Testis (tissue), 2 donors: ENCODE data around the gene PTPRCAP.

Experiments
- CTCF ChIP-seq, 3 experiments: fragments of 450-650 bp in 2 of 3; fragments of 200-600 bp in 1 of 3; sonication (generic) in 1 of 3; IDR thresholded peaks; one replicate each; pipeline ENCODE4 v1.5.1; 2016 to 2019; ENCODE audit warnings: antibody characterized with exemption in 3 of 3, mild to moderate bottlenecking in 2 of 3, moderate library complexity in 1 of 3
- POLR2A ChIP-seq: fragments of 450-650 bp; IDR thresholded peaks from one replicate; pipeline ENCODE4 v1.6.1; 2017; ENCODE audit warnings: antibody characterized with exemption, mild to moderate bottlenecking, moderate library complexity

GRCh38 chr11:67441098-67441563 lies 3.6 kb upstream of the PTPRCAP start:
- TF ChIP-seq POLR2A = no peak
- TF ChIP-seq CTCF (IDR thresholded peaks at IDR 0.05) = no peak
